ENCODE data around the gene SLC12A7.

SLC12A7 gene

DNA sequence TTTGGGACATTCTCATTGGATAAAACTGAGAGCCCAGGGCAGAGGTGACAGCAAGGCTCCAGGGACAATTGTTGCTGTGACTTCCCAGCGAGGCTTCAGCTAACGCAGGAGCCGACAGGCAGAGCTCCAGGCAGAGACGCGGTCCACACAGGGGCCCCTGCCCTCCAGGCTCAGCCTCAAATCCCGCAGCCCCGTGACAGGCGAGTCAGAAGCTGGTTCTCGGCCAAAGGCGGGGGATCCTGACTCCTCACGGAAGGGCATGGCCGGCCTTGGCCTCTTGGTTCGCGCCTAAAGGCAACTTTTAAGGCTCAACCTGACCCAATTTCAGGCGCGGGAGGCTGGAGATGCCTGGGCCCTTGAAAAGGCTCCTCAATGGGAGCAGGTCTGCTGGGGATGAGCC is 21.3 kb downstream of the SLC12A7 start:
- no peak overlapping the region for H3K4me3 ChIP-seq (ENCODE audit: low read length)
- TF ChIP-seq, protein P1, sequence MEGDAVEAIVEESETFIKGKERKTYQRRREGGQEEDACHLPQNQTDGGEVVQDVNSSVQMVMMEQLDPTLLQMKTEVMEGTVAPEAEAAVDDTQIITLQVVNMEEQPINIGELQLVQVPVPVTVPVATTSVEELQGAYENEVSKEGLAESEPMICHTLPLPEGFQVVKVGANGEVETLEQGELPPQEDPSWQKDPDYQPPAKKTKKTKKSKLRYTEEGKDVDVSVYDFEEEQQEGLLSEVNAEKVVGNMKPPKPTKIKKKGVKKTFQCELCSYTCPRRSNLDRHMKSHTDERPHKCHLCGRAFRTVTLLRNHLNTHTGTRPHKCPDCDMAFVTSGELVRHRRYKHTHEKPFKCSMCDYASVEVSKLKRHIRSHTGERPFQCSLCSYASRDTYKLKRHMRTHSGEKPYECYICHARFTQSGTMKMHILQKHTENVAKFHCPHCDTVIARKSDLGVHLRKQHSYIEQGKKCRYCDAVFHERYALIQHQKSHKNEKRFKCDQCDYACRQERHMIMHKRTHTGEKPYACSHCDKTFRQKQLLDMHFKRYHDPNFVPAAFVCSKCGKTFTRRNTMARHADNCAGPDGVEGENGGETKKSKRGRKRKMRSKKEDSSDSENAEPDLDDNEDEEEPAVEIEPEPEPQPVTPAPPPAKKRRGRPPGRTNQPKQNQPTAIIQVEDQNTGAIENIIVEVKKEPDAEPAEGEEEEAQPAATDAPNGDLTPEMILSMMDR (conservative IDR thresholded peaks at IDR 0.05; ENCODE audit: low read length) = no peak
- no peak for DNase-seq (ENCODE audit: low read depth)

DNA sequence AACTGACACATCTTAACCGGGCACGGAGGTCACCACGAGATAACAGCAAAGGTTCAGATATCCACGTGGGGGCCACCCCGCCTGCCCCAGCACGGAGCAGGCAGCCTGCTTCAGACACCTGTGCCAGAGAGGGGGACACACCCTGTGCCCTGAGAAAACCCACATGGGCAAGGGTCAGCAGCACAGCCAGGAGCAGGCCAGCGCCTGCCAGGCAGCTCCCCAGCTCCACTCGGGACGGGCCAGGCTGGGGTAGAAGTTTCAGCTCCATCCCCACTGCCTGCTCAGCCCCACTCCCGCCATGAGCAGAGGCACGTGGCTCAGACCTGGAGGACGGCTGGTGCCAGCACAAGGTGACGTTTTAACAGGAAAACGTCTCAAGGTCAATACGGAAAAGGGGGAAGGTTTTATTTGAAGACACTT is 22.2 kb downstream of the SLC12A7 start:
- TF ChIP-seq, protein P1 (conservative IDR thresholded peaks at IDR 0.05; ENCODE audit: low read length) = no peak
- H3K4me3 ChIP-seq (ENCODE audit: low read length) = no peak overlapping the region
- DNase-seq (ENCODE audit: low read depth) = no peak

- DNase-seq (ENCODE audit: low read depth) = no peak
- TF ChIP-seq, protein P1 (conservative IDR thresholded peaks at IDR 0.05; ENCODE audit: low read length) = no peak
- no peak overlapping the region for H3K4me3 ChIP-seq (ENCODE audit: low read length)
Observed at GRCh38 chr5:1089146-1089545, 22.7 kb downstream of the SLC12A7 start.

DNA sequence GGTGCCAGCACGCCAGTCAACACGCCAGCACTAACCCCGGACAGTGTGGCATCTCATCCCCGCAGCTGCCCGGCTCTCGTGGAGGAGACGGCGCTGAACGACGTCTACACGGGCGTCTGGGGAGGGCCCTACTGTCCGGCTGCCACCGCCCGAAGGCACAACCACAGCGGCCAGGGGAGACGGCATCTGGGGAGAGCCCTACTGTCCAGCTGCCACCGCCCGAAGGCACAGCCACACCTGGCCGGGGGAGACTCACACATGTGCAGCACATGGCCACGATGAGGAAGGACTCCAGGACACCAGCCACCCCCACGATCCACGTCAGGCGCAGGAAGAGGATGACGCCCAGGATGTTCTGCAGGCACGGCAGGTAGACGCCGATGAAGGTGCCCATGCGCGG is 23.1 kb downstream of the SLC12A7 start:
- no peak for DNase-seq (ENCODE audit: low read depth)
- TF ChIP-seq, protein P1 (conservative IDR thresholded peaks at IDR 0.05; ENCODE audit: low read length) = no peak
- H3K4me3 ChIP-seq (ENCODE audit: low read length) = no peak overlapping the region

- DNase-seq (ENCODE audit: low read depth) = no peak
- TF ChIP-seq, protein P1 (conservative IDR thresholded peaks at IDR 0.05; ENCODE audit: low read length) = no peak
- H3K4me3 ChIP-seq (ENCODE audit: low read length) = no peak overlapping the region
Observed at GRCh38 chr5:1088031-1088430, 23.8 kb downstream of the SLC12A7 start.

DNA sequence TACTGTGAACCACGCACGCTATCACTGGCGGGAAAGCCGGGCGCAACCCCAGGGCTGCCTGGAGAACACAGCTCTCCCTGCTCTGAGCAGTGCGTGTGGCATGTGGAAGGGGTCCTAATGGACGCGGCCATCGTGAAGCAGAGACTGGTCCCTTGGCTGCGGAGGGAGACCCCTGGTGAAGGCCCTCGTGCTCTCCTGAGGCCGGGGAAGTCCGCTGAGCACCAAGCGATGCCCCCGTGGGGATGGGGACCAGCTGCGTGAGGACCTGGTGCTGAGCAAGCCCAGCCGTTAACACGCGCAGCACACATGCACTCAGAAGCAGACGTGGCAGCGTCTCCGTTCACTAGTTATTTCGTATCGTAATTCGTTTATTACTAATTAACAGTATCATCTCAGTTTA is 24.4 kb downstream of the SLC12A7 start:
- no peak overlapping the region for H3K4me3 ChIP-seq (ENCODE audit: low read length)
- TF ChIP-seq, protein P1 (conservative IDR thresholded peaks at IDR 0.05; ENCODE audit: low read length) = no peak
- no peak for DNase-seq (ENCODE audit: low read depth)

DNA sequence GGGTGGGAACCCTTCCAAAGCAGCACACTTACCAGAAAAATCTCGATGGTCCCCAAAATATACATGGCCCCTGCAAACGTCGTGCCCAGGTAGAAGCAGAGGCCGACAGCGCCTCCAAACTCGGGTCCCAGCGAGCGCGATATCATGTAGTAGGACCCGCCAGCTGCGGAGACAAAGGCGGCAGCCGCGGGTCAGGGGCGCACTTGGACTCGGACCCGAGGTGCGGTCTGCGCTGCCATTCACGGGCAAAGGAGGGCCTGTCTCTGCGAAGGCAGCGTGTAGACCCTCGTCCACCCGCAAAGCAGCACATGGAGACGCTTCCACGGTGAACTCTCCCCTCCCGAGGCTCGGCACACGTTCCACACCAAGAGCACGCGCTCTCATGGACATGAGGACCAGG is 25.0 kb downstream of the SLC12A7 start:
- TF ChIP-seq, protein P1 (conservative IDR thresholded peaks at IDR 0.05; ENCODE audit: low read length) = no peak
- no peak for DNase-seq (ENCODE audit: low read depth)

More for the DNA sequence above, 25.0 kb downstream of the SLC12A7 start:
- H3K4me3 ChIP-seq (ENCODE audit: low read length) = no peak overlapping the region
